Superior temporal gyrus (tissue), 1 donor: ENCODE data around the gene DEPP1.
"Not testable (repeated sequence)": the region's sequence is repeated elsewhere in the genome, so short reads cannot be mapped to it uniquely, and the experiment has no call there.

Source experiments
- DNase-seq: peaks from one replicate; pipeline ENCODE4 v3.0.0-alpha.2; 2016; ENCODE audit errors: extremely low spot score

The DEPP1 gene, protein sequence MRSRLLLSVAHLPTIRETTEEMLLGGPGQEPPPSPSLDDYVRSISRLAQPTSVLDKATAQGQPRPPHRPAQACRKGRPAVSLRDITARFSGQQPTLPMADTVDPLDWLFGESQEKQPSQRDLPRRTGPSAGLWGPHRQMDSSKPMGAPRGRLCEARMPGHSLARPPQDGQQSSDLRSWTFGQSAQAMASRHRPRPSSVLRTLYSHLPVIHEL

DNA sequence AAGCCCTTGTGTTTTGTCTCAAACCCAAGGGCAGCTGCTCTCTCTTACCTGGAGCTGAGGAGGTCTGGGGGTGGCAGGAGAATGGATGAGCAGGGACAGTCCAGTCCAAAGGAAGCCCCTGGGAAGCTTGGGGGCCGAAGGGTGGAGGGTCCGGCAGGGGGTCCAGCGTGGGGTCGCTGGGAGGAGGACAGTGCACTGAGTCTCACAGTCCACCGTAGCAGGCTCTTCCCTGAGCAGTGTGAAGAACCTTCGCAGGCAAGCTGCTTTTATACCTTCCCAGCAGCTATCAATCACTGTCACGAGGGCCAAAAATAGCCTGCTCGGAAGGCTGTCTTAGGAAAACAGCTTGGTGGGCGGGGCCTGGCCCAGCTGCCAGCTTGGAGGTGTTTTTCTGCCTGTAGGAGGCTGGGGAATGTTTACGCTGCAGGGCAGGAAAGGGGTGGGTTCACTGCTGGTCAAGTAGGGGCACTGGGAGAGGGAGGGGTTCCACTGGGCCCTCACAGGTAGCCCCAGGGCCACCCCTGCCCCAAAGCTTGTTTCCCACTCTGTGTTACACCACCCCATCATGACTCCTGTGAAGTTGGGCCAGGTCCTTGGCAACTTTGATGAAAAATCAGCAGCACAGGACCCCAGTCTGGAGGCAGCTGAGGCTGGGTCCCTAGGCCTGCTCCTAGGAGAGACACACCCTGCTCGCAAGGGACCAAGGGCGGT, at the start of gene DEPP1:
Gene DEPP1 (minus strand): TSS at position 240 of the 711 bp plus-strand sequence. CDS start 779 bp downstream, outside the sequence.
- no peak for DNase-seq

DNA sequence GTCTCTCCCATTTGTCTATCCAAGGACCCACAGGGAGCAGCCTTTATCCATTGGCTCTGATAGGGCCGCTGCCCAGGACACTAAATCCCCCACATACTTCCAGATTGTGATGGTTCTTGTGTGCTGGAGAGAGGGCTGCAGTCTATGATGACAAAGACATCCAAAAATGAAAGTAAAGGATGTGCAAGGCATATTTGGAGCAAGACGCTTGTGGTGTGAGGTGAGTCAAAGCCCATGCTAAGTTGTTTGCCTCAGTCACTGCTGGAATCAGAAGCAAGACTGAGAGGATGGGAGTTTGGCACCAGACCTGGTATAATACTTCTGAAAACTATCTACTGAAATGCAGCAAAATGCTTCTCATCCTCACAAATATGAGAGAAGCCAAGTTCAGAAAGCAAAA, 44.8 kb upstream of the DEPP1 start:
- no peak for DNase-seq

DNA sequence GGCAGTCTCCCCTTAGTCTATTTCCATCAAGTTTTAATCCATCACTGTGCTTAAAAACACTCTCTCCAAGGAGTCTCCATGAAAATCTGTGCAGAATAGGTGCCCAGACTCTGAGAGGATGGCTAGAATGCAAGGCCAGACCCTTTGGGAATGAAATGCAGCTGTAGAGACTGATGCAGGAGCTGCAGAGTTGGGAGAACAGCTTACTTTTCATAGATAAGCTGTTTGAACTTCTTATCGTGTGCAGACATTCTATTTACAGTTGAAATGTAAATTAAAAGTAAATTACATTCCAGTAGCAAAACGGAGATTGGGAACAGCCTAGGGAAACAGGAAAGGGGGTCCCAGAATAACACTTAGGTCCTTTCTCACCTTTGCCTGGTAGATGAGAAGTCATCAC, 37.0 kb upstream of the DEPP1 start:
- DNase-seq = no peak

DNA sequence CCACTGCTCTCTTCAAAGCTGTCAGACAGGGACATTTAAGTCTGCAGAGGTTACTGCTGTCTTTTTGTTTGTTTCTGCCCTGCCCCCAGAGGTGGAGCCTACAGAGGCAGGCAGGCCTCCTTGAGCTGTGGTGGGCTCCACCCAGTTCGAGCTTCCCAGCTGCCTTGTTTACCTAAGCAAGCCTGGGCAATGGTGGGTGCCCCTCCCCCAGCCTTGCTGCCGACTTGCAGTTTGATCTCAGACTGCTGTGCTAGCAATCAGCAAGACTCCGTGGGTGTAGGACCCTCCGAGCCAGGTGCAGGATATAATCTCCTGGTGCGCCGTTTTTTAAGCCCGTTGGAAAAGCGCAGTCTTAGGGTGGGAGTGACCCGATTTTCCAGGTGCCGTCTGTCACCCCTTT, 35.9 kb upstream of the DEPP1 start:
- DNase-seq = not testable (repeated sequence)

DNA sequence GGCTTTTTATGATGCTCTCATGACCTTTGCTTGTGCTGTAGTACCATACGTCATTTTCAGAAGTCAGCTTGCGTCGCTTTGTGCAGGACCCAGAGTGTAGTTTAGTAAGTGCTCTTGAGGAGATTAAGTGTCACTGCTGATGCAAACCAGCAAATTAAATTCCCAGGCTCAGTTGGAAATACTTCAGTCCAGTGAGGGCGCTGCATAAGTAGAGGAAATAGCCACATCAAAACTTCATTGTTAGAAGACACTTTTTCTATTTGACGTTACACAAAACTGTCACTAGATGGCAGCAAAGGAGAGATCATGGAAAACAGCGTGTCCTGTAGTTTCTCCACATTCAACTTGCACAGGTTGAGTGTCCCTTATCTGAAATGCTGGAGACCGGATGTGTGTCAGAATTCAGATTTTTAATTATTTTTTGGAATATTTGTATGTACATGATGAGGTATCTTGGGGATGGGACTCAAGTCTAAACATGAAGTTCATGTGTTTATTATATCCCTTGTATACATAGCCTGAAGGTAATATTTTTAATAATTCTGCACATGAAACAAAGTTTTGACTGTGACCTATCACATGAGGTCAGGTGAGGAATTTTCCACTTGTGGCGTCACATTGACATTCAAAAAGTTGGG, 30.0 kb upstream of the DEPP1 start:
- peak; percentile 96 for DNase-seq

DNA sequence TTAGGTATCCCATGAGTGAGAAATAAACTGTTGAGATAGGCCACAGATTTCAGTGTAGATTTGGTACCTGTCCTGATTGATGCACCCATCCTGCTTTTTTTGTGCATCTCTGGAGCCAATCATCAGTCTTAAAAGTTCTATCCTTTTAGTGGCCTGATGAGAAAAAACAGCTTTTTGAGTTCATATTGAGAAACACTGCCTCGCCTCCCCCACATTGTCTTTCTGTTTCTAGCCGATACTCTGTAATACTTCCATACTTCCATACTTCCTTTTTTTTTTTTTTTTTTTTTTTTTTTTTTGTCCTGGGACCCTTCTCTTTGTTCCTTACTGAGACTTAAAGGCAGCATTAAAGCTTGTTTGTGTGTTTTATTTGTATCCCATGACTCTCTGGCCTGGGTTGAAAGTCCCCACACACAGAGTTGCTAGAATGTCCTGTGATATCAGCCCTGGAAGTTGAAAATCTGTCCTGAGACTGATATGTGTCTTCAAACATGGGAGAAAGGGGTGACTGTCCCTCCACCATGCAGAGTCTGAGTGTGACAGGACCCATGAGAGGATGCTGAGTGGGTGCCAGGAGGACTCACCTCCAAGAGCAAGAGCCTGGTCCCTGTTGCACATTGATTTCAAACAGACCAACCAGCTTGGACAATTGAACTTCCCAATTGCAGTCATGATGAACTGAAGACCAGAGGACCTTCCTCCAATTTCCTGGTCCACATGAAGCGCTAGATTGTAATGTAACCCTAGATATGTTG, 27.8 kb upstream of the DEPP1 start:
- no peak for DNase-seq

DNA sequence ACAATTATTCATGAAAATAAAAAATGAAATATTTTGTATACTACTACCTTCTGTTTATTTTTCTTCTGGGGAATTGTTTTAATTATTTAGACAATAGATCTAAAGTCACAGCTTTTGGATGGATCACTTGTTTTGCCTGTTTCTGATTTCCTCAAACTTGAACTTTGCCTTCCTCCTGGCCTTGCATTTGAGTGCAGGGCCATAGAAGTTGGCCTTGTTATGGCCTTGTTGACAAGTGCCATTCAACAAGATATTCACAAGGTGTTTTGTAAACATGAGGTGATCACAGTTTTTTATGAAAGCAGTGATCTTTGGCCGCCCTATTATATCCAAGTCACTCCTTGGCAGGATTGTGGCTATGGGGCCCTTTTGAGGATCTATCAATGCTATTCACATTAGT, 26.7 kb upstream of the DEPP1 start:
- DNase-seq = no peak

DNA sequence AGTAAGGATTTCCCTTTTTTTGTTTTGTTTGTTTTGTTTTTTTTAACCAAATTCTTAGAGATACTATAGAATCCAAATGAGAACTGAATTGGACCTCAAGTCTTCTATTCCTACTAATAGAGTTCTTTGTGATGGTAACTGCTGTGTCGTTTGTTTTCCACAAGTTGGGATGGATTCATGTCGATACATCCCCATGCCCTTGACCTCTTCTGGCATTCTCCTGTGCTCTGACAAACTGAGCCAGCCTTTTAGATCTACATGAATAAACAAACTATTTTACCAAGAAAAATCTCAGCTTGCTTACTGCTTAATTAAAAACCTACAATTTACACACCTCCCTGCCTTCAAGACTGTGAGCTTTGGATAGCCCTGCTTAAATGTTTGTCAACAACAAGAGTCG, 26.1 kb upstream of the DEPP1 start:
- no peak for DNase-seq

DNA sequence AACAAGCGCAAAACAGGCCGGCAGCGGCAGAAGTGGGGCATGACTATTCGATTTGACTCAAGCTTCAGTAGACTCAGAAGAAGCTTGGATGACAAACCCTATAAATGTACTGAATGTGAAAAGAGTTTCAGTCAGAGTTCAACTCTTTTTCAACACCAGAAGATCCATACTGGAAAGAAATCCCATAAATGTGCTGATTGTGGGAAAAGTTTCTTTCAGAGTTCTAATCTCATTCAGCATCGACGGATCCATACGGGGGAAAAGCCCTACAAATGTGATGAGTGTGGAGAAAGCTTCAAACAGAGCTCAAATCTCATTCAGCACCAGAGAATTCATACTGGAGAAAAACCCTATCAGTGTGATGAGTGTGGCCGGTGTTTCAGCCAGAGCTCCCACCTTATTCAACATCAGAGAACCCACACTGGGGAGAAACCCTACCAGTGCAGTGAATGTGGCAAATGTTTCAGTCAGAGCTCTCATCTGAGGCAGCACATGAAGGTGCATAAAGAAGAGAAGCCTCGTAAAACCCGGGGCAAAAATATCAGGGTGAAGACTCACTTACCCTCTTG, 24.9 kb upstream of the DEPP1 start:
- no peak for DNase-seq

DNA sequence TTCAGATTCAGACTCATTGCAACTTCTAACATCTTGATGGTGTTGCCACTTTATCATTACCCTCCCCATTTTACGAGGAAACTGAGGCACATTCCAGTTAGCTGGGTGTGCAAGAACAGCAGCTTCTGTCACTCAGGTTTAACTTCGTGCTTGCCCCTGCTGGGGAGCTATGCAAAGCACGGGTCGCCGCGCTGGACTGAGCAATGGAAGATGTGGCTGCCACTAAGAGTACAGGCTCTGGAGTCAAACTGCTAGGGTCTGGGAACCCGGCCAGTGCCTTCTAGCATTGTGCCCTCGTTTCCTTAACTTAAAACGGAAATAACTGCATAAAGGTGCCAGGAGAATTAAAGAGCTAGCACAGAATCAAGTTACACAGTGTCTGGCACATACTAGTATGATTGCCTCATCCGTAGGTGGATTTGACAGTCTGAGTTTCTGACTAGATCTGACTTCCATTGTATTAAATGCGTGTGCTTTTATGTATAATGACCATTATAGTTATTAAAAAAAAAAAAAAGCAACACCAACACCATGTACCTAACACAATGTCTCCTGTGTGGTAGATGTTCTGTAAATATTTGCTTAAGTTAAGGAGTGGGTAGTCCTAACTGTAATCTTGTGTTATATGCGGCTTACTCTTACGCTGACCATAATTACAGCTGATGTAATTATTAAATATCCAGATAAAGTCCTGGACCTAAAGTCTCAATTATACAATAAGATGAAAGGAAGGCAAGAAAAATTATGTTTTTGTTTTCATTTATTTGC, 23.0 kb upstream of the DEPP1 start:
- peak; percentile 66 for DNase-seq

DNA sequence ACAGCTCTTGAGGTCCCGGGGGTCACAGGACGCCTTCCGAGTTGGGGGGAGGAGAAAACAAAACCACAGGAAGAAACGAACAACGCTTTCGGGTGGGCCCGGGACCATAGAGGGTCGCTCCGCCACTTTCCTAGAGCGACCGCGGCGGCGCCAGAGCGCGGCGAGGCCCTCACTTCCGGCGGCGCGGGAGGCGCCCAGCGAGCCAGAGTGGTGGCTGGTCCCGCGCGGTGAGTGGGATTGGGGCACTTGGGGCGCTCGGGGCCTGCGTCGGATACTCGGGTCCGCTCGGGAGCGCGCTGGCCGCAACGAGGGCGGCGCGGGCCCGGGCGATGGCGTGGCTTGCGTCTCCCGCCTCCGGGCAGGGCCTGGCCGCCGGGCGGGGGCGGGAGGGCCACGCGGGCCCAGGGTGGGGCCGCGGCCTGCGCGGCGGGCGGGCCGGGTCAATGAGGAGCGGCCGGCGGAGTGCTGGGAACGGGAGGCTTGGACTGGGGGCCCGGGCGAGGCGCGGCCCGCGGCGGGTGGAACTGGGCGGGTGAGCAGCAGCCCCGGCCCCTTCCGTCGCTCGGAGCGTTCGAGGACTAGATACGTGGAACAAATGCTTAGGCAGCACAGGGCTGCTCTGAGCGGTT, 22.3 kb upstream of the DEPP1 start, which contains the start of gene ZNF22:
Gene ZNF22 (plus strand): TSS at position 172 of the 629 bp plus-strand sequence. CDS start 2,446 bp downstream, outside the sequence.
- DNase-seq = peak; percentile 67

DNA sequence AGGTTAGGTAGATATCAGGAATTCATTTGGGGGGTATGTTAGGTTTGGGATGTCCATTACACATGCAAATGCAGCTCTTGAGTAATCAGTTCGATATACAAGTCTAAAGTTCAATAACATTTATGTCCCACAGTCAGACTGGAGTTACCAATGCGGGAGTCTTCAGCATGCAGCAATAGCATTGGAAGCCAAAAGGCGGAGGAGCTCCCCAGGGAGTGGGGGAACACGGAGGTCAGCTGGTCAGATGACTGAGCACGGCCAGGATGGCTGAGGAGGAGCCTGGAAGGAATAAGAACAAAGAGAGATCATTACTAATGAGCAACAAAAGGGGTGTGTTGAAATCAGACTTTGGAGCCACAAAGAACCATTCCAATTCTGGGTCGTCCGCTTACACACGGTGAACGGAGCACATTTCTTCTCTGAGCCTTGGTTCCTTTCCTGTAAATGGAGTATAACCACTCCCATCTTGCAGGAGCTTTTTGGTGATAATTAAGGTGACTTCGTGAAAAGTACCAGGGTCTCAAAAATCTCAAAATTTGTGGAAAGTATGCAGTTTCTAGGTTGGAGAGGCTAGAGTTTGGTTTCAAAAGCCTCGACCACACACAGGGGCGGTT, 21.6 kb upstream of the DEPP1 start:
- no peak for DNase-seq

DNA sequence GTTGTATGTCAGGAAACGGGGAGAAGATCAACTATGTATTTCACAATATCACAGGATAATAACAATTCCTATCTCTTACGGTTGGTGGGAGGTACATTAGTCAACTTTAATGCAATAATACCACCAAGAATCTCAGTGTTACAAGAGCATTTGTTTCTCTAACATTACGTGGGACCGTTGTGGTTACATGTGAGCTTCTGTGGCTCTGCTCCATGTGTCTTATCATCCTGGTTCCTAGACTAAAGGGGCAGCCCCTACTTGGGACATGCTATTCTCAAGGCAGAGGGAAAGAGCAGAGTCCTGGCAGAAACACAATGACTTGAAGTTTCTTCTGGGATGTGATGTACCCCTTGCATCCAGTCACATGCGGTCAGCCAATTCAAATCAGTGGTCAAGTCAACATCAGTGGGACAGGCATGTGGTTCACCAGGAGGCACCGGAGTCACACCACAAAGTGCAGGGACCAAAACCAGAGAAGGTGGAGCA, 19.6 kb upstream of the DEPP1 start:
- DNase-seq = no peak

DNA sequence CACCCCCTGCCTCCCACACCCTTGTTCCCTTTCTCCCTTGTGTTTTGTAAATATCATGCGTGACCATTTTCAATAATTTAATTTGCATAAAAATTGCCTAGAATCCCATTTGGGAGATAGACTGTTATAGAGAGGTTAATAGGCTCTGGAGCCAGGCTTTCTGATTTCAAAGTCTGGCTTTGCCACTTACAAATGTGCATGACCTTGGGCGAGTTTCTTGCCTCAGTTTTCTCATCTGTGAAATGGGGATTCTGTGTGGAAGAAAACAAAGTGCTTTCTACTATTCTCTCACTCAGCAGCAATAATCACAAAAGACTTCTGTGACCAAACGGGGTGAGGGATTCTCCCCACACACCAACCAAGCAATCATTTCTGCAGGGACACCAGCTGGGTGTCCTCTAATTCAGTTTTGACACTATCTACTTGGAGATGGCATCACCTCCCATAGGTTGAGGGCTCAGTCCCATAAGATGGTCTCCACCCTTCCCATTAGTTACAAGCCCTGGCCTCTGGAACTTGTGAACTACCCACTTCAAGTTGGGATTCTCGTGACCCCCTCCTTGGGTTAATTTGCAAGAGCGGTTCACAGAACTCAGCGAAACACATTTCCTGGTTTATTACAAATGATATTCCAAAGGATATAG, 18.6 kb upstream of the DEPP1 start:
- DNase-seq = no peak

DNA sequence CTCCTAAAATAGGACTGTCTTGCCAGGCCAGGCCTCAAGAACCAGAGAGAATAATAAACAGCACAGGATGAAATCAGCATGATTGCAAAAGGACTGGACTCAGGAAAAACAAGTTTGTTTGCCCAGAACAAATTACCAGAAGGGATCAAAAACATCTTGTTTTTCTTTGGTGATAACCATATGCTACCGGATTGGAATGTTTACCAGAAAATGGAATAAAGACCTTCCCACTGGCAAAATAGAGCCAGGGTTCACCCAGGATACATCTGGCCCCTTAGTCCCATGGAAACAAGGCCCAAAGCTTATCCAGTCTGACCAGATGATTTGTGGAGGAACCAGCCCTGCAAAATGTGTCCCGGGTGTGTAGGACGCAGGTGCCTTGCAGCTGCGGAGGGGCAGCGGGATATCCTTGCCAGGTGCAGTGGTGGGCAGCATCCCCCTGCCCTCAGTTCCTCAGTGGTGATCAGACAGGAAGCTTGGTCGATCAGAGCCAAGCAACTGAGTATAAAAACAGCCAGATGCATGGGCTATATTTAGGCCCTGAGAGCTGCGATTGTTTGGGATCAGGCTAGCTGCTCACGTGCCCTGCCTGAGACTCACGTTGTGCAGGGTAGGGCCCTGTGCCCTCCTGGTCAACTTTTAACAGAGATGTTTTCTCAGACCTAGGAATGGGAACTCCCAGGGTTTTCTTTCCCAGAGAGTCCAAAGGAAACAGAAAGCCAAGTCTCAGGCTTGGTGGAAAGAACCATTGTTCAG, 17.5 kb upstream of the DEPP1 start:
- peak; percentile 80 for DNase-seq

DNA sequence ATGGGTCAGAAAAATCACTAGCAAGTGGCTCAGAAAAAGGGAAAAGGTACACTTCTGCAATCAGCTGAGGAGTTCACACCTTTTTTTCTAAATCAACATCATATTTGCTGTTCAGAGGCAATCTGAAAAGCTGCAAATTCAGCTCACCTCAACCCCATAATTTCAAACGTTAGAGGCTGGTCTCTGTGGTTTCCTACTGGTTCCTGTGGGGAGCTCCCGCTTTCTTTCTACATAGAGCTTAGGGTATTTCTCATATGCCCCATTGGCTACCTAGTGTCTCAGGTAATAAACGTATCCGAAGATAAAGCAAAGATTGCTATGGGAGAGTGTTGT, 16.9 kb upstream of the DEPP1 start:
- DNase-seq = no peak

DNA sequence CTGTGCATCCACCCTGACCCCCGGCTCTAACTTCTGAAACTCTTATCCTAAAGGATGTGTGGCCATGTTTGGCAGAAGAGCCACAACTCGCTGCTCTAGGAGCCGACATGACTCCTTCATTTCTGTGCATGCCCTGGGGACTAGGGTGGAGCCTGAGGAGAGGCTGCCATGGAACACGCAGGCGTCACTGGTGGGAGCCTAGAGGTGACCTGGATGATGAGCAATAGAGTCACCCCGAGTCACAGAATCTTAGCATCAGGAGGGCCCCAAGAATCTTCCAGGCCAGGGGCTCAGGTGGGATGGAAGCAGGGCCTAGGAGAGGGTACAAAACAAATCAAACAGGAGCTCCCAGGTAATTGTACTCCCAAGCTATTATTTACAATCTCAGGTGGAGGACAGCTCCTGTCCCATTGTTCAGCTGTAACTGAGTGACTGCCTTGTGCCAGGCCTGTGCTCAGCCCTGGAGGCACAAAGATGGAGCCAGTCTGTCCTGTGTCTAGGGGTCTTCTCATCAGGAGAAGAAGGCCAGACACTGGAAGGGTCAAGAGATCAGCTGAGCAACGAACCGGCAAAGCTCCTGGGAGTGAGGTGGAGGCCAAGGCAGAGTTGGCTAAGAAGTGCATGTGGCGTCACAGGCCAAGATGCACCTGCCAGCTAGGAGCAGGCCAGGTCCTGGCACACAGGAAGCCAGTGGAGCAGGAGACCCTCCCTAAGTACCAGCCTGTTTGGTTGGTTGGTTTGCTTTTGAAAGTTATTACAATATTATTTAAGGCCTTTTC, 16.3 kb upstream of the DEPP1 start:
- DNase-seq = no peak
